GM12864 (cell line): ENCODE measurements around the gene TP53BP2.
"Not testable (repeated sequence)": the region's sequence is repeated elsewhere in the genome, so short reads cannot be mapped to it uniquely, and the experiment has no call there.

Experiments used
- DNase-seq: peaks from one replicate; pipeline ENCODE4 v3.0.0-alpha.2; 2011; ENCODE audit warnings: low read depth
- H3K4me3 ChIP-seq: 2 replicates; pipeline ENCODE4 v1.5.1; 2011; ENCODE audit warnings: mild to moderate bottlenecking, low read depth, low read length, control low read depth
- CTCF ChIP-seq: IDR thresholded peaks from 2 replicates; pipeline ENCODE4 v1.5.1; 2011; ENCODE audit warnings: low read depth, mild to moderate bottlenecking, moderate library complexity, low read length, control low read depth, inconsistent platforms; ENCODE audit errors: missing control alignments

TP53BP2 gene

DNA sequence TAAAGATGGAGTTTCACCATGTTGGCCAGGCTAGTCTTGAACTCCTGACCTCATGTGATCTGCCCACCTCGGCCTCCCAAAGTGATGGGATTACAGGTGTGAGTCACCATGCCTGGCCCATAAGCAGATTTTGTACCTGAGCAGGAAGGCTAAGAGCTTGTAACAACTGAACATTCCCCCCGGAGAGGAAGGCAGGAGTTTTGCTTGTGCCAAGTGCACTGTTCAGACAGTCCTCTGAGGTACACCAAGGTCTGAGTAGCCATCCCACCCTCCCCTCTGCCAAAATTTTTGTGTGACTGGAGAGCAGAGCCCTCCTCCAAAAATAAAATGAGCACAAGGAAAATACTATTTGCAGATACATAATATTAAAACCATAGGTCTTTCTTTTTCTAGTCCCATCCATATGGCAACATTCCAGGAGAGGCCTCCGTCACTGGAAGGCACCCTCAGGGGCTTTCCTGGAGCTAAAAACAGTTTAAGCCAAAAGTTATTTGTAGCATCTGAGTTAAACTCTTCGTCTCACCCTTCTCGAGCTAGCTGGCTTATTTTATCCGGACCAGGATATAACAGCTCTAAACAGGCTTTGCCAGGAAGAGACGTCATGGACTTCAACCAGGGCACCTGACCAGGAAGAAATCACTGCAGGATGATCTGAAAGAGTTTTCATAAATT is 106.2 kb downstream of the TP53BP2 start:
- no peak for DNase-seq
- no peak overlapping the region for H3K4me3 ChIP-seq
- no peak for TF ChIP-seq CTCF

DNA sequence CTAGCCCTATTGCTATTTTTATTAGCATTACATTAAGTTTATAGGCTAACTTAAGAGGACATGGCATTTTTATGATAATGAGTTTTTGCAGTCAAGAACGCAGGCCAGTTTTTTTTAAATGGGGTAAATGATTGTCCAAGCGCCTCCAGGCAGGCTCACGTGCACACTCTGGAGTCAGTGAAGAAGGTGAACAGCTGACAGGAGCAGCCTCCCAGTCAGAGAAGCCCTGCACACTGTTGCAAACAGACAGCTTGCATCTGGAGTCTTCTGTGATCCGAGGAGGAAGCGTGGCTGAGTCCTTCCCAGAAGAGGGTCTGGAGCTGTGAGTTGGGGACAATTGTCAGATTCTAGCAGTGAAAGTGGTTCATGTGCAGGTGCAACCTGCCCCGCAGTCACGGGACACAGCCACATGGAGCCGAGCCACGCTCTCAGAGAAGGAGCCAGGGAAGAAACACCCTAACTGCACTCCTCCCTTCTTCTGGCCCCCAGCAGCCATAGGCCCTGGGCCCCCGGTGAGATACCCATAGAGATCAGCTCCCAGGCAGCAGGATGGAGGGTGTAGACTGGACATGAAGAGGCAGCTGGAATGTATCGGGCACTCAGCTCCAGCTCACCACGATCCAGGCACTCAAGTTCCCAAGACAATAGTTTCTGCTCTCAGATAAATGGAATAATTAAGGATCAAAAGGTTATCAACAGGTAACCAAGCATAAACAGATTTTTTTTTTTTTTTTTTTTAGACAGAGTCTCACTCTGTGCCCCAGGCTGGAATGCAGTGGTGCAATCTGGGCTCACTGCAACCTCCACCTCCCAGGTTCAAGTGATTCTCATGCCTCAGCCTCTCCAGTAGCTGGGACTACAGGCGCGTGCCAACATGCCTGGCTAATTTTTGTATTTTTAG is 107.0 kb downstream of the TP53BP2 start:
- no peak for DNase-seq
- no peak for TF ChIP-seq CTCF
- H3K4me3 ChIP-seq, result no peak overlapping the region

DNA sequence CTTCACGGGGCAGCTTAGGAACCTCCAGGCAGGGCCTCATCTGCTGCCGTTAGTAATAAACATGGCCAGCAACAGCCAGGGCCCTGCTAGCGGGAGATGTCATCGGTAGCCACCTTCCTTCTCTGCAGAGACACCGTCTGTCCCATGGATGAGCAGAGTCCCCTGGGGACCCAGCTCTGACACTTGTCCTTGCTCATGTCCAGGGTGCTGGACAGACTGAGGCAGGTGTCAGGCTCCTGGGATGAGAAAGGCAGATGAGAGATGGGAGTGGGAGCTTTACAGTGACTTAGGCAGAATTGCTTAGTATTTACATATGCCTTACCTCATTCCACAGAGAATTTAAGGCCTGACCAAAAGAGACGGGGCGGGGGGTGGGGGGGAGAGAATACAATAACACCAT is 108.4 kb downstream of the TP53BP2 start:
- DNase-seq, result no peak
- no peak overlapping the region for H3K4me3 ChIP-seq
- TF ChIP-seq CTCF, result no peak

DNA sequence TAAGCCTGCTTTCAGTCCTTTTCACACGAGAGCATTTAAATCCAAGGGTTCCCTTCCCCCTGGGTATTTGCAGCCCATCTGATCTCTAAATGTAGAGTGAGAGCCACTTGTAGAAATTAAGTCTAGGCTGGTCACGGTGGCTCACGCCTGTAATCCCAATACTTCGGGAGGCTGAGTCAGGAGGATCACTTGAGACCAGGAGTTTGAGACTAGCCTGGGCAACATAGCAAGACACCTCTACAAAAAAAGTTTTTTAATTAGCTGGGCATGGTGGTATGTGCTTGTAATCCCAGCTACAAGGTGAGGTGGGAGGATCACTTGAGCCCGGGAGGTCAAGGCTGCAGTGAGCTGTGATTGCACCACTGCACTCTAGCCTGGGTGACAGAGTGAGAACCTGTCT is 109.1 kb downstream of the TP53BP2 start:
- DNase-seq, H3K4me3 ChIP-seq: not testable (repeated sequence)

DNA sequence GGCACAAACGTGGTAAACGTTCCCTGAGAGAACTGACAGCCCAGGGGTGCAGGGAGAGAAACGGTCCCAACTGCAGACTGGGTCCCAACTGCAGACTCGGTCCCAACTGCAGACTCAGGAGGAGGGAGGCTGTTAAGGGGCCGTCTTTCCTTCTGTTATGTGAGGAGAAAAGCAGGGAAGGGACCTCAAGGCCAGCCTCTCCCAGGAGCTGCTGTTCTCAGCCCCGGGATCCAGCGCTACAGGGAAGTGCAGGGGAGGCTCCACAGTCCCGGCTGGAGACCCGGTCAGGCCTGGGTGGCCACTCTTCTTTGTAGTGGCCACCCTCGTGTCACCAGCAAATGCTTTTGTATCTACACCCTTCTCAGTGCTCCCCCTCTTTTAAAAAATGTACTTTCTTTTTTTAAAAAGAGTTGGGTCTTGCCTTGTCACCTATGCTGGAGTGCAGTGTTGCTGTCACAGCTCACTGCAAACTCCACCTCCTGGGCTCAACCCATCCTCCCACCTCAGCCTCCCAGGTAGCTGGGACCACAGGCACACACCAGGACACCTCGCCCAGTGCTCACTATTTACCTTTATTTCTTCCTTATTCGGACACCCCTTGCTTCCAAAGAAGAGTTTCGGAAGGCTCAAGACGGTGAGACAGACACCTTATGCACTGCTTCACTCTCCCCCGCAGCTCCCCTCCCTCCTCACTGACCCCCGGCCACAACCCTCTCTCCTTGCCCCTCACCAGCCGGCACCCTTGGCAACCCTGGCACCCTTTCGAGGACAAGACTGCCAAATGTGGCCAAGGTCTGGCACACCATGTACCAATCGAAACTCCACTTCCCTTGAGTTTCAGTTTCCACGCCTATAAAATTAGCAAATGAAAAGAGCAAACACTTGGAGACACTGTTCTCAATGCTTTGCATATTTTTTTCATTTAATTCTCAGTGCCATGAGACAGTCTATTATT is 111.6 kb downstream of the TP53BP2 start:
- DNase-seq, result no peak
- H3K4me3 ChIP-seq, result no peak overlapping the region
- no peak for TF ChIP-seq CTCF

GRCh38 chr1:223732993-223733798 is 112.6 kb downstream of the TP53BP2 start:
- DNase-seq, result no peak
- H3K4me3 ChIP-seq, result no peak overlapping the region
- TF ChIP-seq CTCF, result no peak
